Islet precursor cell (in vitro differentiated cells): ENCODE data around the gene ASPDH.

Source experiments
- DNase-seq: peaks from one replicate; pipeline ENCODE4 v3.0.0-alpha.2; 2018

ASPDH gene

DNA sequence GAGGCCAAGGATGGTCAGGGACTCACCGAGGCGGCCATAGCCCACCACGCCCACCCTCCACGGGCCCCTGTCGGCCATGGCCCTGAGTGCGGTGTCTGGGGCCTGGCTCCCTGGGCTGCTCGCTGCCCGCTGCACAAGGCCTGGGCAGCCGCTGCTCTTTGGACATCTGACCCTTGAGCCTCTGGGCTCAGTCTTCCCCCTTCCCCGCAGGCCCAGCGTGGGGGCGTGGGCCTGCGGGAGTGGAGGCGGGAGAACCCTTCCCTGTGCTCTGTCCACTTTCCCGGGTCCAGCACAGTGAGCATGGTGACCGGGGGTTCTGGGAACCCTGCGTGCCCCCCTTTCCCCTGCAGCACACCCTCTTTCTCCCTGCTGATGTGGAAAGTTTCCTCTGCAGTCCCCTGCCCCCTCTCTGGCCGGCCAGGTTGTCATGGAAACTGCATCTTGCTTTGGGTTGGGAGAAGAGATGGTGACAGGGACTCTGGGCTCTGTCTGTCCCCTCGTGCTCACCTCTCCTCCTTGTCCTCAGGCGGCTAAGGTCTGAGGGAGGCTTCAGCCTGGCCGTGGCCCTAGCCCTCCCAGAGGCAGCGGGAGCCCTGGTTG, at the start of gene ASPDH:
Gene ASPDH (minus strand): TSS at position 168 of the 600 bp plus-strand sequence. CDS start 90 bp downstream, at position 78.
- no peak for DNase-seq

DNA sequence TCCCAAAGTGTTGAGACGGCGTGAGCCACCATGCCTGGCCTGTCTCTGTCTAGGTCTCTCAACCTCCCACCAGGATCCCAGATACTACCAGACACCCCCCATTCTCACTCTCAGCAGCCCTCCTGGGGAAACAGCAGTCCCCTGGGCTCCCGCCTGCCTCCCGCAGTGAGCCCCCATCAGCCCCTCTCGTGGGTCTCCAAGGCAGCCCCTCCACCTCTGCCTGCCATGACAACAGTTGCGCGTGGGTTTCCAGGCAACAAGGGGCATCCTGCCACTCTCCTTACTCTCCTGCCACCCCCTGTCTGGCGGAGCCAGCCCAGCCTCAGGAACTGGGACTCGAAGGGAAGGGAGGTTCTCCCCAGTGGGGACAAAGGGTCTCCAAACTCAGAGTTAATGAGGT, 49.3 kb upstream of the ASPDH start:
- no peak for DNase-seq

DNA sequence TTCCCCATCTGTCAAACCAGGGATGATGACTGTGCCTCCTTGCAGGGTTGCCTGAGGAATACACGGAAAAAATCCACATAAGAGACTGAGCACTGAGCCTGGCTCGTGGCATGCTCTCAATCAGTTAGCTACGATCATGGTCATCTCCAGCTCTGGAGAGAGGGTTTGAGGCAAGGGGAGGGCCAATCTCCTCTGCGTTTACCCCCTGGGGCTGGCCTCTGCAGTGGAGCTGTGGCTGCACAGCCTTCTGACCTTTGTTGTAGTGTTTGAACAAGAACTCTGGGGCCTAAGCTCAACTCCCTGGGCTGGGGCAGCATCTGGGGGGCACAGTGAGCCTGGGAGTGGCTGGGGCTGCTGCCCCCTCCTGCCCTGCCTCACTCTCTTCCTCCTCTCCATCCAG, 48.6 kb upstream of the ASPDH start:
- DNase-seq, result peak; percentile 11

DNA sequence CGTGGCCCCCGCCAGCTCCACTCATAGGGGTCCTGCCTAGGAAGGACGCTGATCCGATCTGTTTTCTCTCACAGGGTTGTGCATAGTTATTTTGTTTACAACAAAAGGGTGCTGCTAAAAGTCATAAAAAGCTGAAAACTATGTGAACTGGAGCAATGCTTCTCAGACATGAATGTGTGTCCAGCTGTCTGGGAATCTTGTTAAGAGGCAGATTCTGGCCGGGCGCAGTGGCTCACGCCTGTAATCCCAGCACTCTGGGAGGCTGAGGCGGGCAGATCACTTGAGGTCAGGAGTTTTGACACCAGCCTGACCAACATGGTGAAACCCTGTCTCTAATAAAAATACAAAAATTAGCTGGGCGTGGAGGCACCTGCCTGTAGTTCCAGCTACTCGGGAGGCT, 45.9 kb upstream of the ASPDH start:
- no peak for DNase-seq

DNA sequence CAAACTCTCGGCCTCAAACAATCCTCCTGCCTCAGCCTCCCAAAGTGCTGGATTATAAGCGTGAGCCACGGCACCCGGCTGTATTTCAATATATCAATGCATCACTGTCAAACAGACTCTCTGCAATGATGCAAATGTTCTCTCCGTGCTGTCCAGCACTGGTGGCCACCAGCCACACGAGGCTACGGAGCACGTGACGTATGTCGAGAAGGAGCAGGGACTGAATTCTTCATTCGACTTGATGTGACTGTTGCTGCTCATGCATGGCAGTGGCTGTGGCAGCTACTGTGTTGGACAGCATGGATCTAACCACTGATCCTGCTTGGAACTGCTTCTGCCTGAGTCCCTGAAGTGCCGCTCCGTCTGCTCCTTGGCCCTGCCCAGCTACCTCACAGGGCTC, 44.7 kb upstream of the ASPDH start:
- DNase-seq, result no peak

DNA sequence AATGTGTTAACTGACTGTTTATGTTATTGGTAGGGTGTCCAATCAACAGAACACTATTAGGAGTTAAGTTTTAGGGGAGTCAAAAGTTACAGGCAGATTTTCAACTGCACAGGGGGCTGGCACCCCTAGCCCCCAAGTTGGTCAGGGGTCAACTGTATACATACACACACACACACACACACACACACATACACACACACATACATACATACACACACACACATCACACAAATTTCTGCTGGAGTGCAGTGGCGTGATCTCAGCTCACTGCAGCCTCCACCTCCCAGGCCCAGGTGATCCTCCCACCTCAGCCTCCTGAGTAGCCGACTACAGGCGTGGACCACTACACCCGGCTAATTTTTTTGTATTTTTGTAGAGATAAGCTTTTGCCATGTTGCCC, 44.3 kb upstream of the ASPDH start:
- no peak for DNase-seq

DNA sequence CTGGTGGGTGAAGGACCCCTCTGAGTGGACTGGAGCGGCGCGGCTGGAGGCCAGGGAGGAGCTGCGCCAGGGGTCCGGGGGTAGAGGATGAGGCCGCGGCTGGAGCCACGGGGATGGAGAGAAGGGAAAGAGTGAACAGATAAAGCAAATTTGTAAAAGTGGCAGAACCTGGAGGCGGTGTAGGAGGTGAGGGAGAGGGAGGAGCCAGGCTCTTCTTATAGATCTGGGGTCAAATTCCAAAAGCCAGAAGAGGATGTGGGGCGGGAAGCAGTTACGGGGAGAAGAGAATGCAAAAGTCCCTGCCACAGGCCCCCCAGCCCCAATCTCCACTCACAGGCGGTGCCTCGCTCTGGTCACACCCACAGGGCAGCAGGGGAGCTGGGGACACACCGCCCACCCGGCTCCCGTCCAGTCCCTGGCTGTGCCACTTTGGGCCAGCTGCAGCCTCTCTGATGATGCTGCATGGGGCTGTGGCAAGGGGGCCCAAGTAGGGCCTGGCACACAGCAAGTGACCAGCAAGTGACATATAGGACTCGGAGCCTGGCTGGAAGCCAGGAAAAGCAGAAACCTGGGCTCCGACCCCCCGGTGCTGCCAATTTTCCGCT, 43.4 kb upstream of the ASPDH start:
- DNase-seq, result no peak

DNA sequence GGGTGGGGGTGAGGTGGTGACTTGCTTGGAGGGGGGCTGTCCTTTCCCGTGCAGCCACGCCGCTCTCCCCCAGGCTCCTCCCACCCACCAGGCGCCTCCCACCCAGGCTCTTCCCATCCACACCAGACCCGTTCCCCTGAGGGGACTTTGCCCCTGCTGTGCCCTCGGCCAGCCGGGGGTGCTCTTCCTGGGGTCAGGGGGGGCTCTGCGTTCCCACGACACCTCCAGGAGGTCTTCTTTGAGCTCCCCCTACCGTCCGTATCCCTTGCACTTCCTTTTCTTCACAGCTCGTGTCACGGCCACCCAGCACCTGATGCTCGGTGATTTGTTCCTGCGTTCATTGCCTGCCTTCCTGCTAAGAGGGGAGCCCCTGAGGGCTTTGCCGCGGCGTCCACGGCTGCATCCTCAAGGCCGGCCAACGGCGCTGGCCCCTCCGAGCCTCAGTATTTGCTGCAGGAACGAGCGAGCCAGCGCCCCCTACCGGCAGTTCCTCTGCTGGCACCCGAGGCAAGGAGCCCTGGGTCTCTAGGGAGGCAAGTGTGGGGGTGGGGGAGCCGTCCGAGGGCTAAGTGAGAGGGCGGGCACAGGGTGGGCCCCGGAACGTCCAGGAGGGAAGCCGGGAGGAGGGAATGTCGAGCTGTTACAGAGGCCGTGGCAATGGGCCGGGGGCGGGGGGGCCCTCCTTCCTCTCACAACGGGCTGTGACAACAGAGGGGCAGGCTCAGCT, 42.7 kb upstream of the ASPDH start:
- peak; percentile 95 for DNase-seq

DNA sequence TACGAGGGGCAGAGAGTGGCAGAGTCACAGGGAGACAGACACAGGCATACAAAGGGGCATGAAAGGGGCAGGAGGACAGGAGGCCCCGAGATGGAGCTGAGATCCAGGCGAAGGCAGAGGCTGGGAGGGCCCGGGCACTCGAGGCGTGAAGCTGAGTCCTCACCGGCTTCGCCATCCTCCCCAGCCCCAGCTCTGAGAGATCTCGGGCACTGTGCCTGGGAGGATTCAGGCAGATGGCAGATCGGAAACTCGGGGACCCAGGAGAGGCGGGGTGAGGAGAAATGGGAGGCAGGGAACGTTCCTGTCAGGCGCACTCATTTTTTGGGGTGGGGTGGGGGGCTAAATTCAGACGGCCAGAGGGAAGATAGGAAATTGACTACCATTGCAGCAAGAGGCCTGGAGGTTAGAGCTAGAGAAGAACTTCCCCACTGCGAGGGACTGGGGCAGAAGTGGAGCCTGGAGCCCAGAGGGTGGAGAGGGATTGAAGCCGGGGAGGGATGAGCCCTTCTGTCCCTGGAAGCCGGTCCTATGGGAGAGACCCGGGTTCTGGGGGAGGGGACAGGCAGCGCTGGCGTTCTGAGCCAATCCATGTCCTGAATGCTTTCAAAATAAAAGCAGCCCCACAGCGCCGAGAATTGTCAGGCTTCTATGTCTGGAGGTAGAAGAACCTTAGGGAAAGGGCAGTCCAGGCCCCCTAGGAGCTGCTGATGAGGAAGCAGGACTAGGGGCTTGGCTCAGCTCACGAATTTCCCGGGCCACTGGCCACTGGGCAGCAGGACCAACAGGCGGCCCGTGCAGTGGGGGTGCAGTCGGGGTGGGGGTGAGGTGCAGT, 42.0 kb upstream of the ASPDH start:
- peak; percentile 75 for DNase-seq

DNA sequence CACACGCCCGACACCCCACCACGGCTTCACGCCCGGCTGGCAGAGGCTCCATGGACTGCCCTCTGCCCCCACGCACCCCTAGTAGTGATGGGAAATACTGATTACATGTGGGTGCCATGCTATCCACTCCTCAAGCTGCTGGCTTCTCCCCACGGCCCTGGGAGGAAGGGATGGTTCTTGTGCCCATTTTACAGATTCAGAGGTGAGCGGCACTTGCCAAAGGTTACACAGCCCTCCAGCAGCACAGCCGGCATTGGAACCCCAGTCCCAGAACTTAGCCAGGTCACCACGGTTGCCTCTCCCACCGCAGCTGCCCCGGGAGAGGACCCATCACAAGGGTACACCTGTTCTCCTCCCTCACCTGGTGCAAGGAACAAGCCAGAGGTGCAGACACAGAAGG, 41.3 kb upstream of the ASPDH start:
- DNase-seq, result no peak

DNA sequence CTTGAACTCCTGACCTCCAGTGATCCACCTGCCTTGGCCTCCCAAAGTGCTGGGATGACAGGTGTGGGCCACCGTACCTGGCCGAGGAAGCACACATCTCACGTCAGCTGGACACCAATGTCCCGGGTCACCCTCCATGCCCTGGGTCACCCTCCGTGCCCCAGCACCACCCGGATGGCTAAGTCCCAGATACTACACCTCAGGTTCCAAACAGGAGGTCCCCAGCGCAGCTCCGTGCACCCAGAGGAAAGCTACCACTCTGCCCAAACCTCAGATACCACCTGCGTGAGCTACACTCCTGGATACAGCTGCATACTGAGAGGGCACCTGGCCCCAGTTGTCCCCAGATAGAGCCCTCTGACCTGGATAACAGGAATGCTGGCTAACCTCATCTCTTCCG, 40.5 kb upstream of the ASPDH start:
- no peak for DNase-seq

DNA sequence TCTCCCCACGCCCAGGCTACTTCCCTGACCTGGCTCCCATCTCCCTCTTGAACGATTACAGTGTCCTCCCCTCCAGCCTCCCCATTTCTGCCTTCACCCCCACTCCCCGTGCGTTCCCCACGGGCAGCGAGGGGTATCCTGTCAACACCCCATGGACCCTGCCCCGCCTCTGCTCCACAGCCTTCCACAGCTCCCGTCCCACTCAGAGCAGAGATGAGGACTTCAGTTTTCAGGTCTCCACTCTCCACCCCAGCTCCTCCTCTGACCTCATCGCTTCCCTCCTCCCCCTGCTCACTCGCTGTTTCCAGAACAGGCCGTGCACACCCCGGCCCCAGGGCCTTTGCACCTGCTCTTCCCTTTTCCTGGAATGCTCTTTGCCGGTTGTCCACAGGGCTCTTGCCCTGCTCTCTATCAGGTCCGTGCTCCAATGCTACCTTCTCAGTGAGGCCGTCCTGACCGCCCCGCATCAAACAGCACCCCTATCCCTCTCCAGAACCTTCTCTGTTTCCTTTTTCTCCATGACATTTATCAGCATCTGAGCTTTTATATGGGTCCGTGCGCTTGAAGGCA, 39.5 kb upstream of the ASPDH start:
- DNase-seq, result peak; percentile 50

DNA sequence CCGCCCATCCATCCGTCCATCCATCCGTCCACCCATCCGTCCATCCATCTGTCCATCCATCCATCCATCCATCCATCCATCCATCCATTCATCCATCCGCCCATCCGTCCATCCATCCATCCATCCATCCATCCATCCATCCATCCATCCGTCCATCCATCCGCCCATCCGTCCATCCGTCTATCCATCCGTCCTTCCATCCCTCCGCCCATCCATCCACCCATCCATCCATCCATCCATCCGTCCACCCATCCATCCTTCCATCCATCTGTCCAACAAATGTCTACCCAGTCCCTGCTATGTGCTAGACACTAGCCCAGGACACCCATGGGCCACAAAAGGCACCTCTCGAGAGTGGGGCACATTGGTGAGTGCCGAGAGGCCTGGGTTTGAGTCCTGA, 38.8 kb upstream of the ASPDH start:
- no peak for DNase-seq

DNA sequence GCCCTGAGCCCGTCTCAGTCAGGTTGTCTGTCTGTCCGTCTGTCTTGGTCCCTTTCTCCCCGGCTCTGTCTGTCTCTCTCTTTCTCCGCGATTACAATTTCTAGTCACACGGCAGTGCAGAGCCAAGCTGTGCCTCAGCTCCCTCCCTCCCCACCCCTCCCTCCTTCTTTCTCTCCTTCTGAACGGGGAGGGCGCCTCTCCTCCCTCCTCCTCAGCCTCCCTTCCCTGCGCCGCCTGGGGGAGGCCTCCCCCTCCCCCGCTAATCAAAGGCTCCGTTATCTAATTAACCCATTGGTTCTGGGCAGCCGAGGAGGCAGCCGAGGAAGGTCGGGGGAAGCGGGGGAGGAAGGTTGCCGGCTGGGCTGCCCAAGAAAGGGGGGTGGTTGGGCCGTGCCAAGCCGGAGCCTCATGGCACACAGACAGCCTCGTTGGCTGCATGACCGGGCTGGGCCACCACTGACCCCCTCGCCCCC, 38.0 kb upstream of the ASPDH start:
- peak; percentile 57 for DNase-seq

DNA sequence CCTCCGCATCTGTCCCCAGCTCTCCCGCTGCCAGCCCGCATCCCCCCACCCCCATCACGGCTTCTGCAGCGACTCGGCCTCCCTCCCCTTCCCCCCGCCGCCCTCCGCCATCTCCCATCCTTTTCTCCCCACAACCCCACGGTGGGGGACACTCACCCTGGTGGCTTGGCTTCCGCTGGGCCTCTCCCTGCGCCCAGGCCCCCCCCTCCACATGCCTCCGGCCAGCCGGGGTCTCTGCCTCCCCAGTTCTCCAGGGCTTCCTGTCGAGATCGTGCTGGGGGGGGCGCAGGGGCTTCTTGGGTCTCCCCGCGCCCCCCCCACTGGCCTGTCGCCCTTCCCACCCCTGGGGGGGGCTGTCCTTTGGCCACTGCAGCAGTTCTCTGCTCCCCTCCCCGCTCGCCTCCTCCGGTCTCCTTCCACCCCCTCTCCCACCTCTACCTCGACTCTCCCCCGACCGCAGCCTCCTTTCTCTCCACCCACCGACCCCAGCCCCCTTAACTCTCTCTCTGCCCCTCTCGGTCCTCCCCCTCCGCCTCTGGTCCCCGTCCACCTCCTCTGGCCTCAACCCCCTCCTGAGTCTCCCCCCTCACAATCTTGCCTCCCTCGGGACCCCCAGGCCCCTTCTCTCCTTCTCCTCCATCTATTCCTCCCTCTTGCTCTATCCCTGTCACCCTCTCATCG, 37.5 kb upstream of the ASPDH start:
- no peak for DNase-seq

DNA sequence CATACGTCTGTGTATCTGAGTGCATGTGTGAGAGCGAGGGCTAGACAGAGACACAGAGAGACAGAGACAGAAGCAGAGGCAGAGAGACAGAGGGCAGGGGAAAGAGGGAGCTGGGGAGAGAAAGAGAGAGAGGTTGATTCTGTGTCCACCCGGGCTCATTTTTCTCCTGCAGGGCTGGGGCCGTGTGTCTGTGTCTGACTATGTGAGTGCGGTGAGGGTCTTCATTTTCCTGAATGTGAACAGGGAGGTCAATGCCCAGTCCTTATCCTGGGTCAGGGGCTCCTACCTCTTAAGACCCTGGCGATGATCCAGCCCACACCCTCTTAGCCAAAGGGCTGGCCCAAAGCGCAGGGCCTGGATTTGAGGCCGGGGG, 36.9 kb upstream of the ASPDH start:
- DNase-seq, result no peak

DNA sequence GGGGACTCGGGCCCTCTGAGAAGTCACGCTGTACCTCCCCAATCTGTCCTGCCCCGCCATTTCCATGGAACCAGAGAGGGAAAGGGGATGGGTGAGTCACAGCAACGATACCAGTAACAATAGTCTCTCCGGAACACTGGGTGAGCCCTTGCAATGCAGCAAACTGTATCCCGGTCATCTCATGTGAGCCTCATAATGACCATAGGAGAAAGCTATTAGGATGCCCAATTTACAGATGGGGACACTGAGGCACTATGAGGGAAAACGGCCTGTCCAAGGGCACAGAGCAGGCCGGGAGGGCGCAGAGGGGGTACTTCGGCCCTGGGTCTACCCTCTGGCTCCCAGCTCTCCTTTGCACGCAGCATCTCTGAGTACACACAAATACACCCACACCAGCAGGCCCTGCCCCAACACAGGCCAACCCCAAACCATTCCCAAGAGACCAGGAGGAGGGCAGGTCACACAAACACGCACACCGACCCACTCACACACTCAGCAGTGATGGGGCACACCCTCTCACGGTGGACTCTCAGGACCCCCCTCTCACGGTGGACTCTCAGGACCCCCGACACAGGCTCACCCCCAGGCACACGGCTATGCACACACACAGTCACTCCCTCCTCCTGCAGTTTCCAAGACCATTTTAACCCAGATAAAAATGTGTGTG, 36.3 kb upstream of the ASPDH start:
- DNase-seq, result no peak

DNA sequence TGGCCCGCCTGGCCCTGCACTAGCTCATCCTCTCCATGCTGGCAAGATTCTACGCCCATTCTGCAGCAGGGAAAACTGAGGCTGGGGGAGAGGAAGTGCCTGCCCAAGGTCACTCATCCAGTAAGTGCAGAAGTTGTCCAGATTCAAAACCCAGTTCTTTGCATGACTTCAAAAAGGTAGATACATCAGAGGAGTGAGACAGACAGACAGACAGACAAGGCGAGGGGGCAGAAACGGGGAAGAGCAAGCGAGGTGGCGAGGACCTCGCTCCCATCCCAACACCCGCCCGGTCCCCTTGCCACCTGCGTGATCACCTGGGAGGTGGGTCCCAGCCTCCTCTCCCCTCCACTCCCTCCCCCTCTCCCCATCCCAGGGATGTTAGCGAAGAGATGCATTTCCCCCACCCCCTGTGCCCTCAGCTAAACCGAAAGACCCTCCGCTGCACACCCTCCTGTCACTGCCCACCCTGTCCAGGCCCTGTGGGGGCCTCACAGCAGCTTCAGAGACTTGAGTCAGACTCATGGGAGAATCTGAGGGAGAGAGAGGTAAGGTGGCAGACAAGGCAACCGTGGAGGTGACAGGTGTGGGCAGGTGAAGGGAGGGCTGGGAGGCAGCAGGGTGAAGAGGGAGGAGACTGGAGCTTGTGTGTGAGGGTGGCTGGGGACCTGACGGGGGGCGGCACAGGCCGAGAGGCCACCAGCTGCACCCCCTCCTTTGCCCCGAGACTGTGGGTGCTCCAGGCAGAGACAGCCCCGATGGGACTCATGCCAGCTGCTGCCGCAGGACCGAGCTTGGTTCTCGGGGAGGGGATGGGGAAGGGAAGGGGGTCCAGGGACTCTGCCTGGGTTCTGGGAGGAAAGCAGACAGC, 35.6 kb upstream of the ASPDH start:
- no peak for DNase-seq

DNA sequence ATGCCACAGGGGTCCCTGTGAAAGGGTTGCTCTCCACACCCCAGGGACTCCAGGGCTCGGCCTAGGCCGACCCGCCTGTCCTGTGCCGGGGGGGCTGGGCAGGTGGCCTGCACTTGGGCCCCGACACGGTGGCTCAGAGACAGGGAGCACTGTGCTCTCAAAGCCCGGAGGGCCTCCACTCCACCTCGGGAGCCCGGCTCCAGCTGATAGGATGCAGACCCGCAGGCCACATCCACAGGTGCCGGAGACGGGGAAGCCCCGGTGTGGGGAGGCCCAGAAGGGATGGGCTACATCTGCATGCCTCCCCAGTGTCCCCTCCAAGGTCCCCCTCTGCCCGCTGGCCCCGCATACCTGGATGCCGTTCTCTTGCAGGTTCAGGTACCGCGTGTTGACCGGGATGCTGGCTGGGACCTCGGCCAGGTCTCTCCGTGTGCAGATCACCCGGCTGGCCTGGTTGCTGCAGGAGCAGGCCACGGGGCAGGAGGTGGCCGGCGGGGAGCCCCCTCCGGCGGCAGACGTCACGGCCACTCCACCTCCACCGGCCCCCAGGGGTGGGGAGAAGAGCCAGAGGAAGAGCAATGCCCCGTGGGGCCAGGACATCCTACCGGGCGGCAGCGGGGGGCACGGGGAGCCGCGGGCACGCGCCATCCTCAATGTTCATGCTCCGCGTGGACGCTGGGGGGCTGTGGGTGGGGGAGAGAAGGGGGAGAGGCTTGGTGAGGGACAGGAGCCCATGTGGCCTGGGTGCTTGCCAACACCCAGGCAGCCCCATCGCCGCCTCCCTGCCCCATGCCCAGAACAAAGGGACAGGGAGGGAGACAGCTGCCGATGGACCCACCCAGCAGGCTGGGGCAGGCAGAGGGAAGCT, 34.7 kb upstream of the ASPDH start:
- no peak for DNase-seq
